Posterior vena cava (tissue), 2 donors: ENCODE measurements around the gene SRBD1. TPM values are rescaled to one million over a fixed set of nuclear protein-coding genes. Genes with fewer than 3 reads are reported as not detected.
A peak's percentile ranks its signal among the peaks of the same experiment; 100 is the strongest.

Source experiments
- DNase-seq: peaks from one replicate; pipeline ENCODE4 v3.0.0-alpha.2; 2020; ENCODE audit warnings: low spot score
- intact Hi-C, 2 donors: fragments of 100-400 bp; cut with DNase I; formaldehyde crosslinking; loops; one replicate each; pipeline versions ENCODE4 v1.14.1 to v1.14.2; 2022 to 2023
- total RNA-seq, 2 donors: library from RNA; stranded (reverse); fragmentation: NEBNext Ultra II Directional; extraction: Animal tissue kit (Norgen Biotek cat#: 25700); gene quantifications; one replicate each; pipeline ENCODE4 v1.2.1, GENCODE V29; 2021
- donor health status: DM: yes; HTN: yes; CAD: no.
- donor health status: DM: yes; HTN: yes; CAD: no.

The SRBD1 gene
- total RNA-seq, 2 donors from 2014 or later: 13.7 to 19.0 TPM

- DNase-seq: no peak
These were observed 617 bp downstream of the SRBD1 start for GRCh38 chr2:45610281-45611019.

GRCh38 chr2:45607701-45608100 lies 3.4 kb downstream of the SRBD1 start:
- DNase-seq: no peak
- intact Hi-C loops: no loop called here

More at GRCh38 chr2:45610281-45611019, 617 bp downstream of the SRBD1 start:
- intact Hi-C loops: no loop called here

GRCh38 chr2:45606796-45607195 lies 4.3 kb downstream of the SRBD1 start:
- intact Hi-C loops: no loop called here

GRCh38 chr2:45605116-45605515 lies 6.0 kb downstream of the SRBD1 start:
- intact Hi-C loops: no loop called here
- DNase-seq: no peak

More at GRCh38 chr2:45606796-45607195, 4.3 kb downstream of the SRBD1 start:
- no peak for DNase-seq

- intact Hi-C loops: no loop called here
- DNase-seq: no peak
These were observed 8.4 kb downstream of the SRBD1 start for GRCh38 chr2:45602624-45603023.

- intact Hi-C loops: no loop called here
- DNase-seq: no peak
These were observed 12.5 kb downstream of the SRBD1 start for GRCh38 chr2:45598545-45598944.

DNA sequence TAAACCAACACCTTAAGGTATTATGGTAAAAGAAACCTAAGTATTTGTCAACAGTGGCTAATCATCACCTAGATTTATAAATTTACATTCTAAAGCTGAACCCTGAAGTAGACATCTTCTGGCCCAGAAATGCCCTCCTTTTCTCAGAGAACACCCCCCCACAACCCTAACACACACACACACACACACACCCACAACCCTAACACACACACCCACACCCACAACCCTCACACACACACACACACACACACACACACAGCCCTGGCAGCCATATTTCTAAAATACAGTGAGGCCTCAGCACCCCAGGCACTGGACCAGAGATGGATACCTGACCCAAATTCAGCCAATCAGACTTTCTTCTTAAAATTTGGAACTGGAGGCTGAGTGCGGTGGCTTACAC lies 14.3 kb downstream of the SRBD1 start:
- no peak for DNase-seq
- intact Hi-C loops: no loop called here

- DNase-seq: peak; percentile 86
- intact Hi-C loops: no loop called here
These were observed 15.2 kb downstream of the SRBD1 start for GRCh38 chr2:45595721-45596435.

- intact Hi-C loops: no loop called here
- DNase-seq: no peak
These were observed 20.0 kb downstream of the SRBD1 start for GRCh38 chr2:45591073-45591472.

DNA sequence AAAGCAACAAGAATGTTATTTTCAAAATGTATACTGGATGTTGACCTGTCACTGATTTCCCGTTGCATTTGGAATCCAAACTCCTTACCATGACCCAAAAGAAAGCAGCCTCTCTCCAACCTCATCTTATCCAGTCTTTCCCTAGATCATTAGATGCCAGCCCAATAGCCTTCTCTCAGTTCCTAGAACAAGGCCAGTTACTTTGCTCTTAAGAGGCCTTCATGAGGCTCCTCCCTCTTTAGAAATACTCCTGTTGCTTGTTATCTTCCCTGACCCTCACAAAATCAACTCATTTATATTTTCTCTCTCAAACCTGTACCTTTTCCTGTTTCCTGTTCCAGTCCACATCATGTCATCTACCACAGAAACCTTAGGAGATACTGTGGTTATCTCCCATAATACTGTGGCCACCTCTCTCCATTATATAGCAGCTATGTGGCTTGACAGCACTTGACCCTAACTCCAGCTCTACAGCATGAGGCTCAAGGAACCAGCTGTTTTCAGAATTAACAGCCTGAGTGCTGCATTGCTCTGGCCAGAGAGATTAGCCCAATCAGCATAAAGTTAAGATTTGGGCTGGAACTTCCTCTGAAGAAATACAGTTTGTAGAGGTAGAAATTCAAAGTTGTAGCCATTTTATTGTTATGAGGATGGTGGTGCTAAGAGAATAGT lies 22.8 kb downstream of the SRBD1 start:
- intact Hi-C loops: no loop called here
- DNase-seq: no peak

DNA sequence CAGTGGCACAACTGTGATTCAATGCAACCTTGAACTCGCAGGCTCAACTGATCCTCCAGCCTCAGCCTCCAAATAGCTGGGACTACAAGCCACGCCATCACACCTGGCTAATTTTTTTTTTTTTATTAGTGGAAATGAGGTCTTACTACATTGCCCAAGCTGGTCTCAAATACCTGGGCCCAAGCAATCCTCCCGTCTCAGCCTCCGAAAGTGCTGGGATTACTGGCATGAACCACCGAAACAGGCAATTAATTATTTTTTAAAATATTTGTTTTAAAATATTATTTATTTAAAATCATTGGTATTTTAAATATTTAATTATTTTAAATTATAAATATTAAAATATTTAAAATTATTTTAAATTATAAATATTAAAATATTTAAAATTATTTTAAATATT lies 24.5 kb downstream of the SRBD1 start:
- DNase-seq: no peak
- intact Hi-C loops: no loop called here

DNA sequence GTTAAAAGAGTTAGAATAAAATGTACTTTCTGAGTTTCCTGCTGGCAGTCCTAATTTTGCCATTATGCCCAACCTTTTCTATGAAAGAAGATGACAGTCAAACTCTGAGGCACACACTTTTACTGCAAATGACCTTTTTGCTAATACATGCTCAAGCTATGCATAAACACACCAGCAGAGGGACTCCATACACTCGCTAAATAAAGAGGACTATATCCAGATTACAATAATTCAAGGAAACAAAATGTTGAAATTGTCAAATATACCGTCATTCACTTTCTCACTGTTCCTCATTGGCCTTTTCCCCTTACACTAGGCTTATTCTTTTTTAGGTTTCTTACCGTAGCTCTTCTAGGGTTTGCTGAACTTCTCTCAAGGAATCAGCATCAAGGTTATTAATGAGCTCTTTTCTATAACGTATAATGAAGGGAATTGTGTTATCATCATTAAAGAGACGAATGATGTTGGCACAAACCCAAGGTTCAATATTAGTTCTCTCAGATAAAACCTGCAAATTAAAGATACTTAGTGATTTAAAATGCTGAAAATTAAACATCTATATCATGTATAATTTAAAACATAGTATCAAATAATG lies 25.7 kb downstream of the SRBD1 start:
- DNase-seq: no peak
- intact Hi-C loops: no loop called here

DNA sequence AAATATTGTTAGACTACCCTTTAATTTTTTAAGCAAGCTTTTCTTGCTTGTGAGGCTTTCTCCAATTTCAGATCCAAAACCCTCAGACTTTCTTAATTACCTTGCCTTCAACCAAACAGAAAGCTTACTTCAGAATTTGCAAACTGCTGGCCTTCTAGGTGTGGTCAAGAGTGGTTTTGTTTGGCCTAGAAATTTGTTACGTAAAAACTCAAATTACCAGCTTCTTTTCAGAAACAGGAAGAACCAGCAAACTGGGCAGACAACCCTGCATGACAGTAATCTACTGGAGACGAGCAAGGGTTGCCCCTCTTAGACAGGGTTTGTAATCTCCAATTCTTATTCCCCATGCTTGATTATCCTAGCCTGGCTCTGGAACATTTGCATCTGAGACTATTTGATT lies 27.1 kb downstream of the SRBD1 start:
- no peak for DNase-seq
- intact Hi-C loops: no loop called here

DNA sequence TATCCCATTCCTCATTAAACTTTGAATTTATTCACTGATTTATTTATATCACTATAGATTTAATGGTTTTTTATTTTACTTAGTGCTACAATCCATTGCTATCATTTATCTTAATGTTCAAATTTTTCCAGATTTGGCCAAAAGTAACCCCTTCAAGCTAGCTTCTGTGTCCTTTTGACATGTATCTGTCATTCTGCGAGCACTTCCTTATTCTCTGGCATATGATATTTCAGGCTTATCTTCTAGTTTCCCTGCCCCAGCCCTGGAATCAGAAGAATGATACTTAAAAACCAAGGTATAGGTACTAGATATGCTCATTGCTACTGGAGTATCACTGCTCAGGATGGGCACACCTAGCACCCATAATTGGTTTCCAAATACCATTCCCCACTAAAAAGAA lies 28.5 kb downstream of the SRBD1 start:
- no peak for DNase-seq
- intact Hi-C loops: no loop called here

GRCh38 chr2:45578056-45578843 lies 32.8 kb downstream of the SRBD1 start:
- DNase-seq: no peak
- intact Hi-C loops: no loop called here

GRCh38 chr2:45577441-45577840 lies 33.6 kb downstream of the SRBD1 start:
- intact Hi-C loops: no loop called here
- DNase-seq: no peak

GRCh38 chr2:45575881-45576280 lies 35.2 kb downstream of the SRBD1 start:
- intact Hi-C loops: no loop called here
- DNase-seq: no peak

GRCh38 chr2:45572979-45573378 lies 38.1 kb downstream of the SRBD1 start:
- intact Hi-C loops: no loop called here

GRCh38 chr2:45571940-45572339 lies 39.1 kb downstream of the SRBD1 start:
- no peak for DNase-seq
- intact Hi-C loops: no loop called here

More at GRCh38 chr2:45572979-45573378, 38.1 kb downstream of the SRBD1 start:
- no peak for DNase-seq
